ENCODE results near the gene AOPEP. TPM values are rescaled to one million over a fixed set of nuclear protein-coding genes. Genes with fewer than 3 reads are reported as not detected.

The AOPEP gene
- total RNA-seq, 1 experiment from 2014 or later = 15.0 TPM

DNA sequence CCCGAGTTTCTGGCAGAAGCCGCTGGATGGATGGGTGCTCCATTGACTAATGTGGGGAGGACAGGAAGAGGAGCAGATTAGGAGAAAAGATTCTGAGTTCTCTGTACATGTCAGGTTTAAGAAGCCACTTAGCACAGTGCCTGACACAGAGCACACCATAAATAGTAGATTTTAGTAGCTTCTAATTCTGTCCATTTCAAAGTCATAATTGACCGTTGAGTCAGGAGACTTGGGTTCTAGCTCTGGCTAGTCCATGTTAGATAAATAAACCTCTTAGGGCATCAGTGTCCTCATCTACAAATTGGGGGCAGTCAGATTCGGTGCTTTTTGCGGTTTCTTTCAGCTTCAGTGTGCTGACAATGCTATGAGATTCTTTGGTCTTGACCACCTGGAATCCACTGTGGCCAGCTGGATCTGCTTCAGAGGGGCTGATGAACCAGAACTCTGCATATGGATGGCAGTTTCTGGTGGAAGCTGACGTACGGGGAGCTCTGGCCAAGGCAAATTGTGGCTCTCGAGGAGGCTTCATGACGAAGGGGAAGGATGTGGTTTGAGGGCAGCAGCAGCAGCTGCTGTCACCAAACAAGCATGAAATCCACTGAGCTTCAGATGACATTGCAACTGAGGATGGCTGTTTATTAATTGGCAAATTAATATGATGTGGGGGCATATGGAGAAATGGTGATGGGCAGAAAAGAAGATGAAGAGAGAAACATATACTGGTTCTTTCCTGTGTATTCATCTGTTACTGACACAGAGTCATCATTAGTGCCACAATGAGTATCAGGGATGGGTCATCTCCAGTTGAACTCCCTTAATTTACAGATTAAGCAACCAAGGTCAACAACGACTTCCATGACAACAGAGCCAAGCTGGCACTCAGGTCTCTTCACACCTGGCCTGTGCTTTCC, 134.4 kb downstream of the AOPEP start:
- H3K56ac ChIP-seq (ENCODE audit: insufficient read length, low read depth, low read length) = no peak overlapping the region
- H3T11ph ChIP-seq (ENCODE audit: low read length) = no peak overlapping the region
- H3K23me2 ChIP-seq (ENCODE audit: insufficient read length, low read depth, low read length, poor library complexity, severe bottlenecking) = no peaks in the 10 kb centered on the region
- TF ChIP-seq, protein P1, sequence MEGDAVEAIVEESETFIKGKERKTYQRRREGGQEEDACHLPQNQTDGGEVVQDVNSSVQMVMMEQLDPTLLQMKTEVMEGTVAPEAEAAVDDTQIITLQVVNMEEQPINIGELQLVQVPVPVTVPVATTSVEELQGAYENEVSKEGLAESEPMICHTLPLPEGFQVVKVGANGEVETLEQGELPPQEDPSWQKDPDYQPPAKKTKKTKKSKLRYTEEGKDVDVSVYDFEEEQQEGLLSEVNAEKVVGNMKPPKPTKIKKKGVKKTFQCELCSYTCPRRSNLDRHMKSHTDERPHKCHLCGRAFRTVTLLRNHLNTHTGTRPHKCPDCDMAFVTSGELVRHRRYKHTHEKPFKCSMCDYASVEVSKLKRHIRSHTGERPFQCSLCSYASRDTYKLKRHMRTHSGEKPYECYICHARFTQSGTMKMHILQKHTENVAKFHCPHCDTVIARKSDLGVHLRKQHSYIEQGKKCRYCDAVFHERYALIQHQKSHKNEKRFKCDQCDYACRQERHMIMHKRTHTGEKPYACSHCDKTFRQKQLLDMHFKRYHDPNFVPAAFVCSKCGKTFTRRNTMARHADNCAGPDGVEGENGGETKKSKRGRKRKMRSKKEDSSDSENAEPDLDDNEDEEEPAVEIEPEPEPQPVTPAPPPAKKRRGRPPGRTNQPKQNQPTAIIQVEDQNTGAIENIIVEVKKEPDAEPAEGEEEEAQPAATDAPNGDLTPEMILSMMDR (conservative IDR thresholded peaks at IDR 0.05) = no peak
- no peak overlapping the region for H2BK12ac ChIP-seq (ENCODE audit: insufficient read length, low read depth, low read length)
- no peaks in the 10 kb centered on the region for H3K79me2 ChIP-seq (ENCODE audit: insufficient read depth, low read length)
- DNase-seq = no peak
- H4K91ac ChIP-seq (ENCODE audit: insufficient read length, low read depth, low read length) = no peak overlapping the region
- H2AK5ac ChIP-seq (ENCODE audit: insufficient read length, low read length) = no peak overlapping the region
- H2BK20ac ChIP-seq (ENCODE audit: low read depth, low read length, poor library complexity, severe bottlenecking) = no peak overlapping the region
- H3K4ac ChIP-seq (ENCODE audit: low read depth, low read length) = no peak overlapping the region
- H2BK15ac ChIP-seq (ENCODE audit: low read depth, low read length) = no peak overlapping the region
- Mint-ChIP-seq H3K27me3 (ENCODE audit: low read depth) (no peaks in the 10 kb centered on the region), H3K27ac (peak overlapping the region in 2 of 3 experiments; percentile 13 to 20; a peak in 1 of 7 replicates), H3K36me3 (ENCODE audit: insufficient read depth in 1 of 3, low read depth in 3 of 3) (peaks cover 0 to 8% (median 5%) of the 10 kb centered on the region in 3 experiments; a peak in 3 of 7 replicates), H3K4me3 (no peak overlapping the region), H3K4me1 (peaks cover 8 to 14% of the 10 kb centered on the region in 2 experiments), H3K9me3 (no peaks in the 10 kb centered on the region)
- no peaks in the 10 kb centered on the region for H4K20me1 ChIP-seq (ENCODE audit: control insufficient read depth, insufficient read depth, insufficient read length)
- no peak overlapping the region; the same call in 1 of the 2 replicates for H3K14ac ChIP-seq (ENCODE audit: insufficient read depth, low read length)
- no peak overlapping the region for H3K23ac ChIP-seq (ENCODE audit: insufficient read length, low read depth, low read length)
- peaks cover 3% of the 10 kb centered on the region for H3K4me1 ChIP-seq (ENCODE audit: insufficient read depth, low read length)
- no peaks in the 10 kb centered on the region for H3K79me1 ChIP-seq (ENCODE audit: insufficient read depth, low read depth, low read length, poor library complexity, severe bottlenecking)
- no peak overlapping the region for H3K4me2 ChIP-seq (ENCODE audit: insufficient read depth, insufficient read length, low read length)
- no peaks in the 10 kb centered on the region for H3K9me3 ChIP-seq (ENCODE audit: control insufficient read depth, low read depth, low read length)
- no peak overlapping the region for H2BK5ac ChIP-seq (ENCODE audit: insufficient read length, low read length)
- no peak overlapping the region for H3K27ac ChIP-seq (ENCODE audit: insufficient read length, low read depth, low read length)
- no peak overlapping the region for H3K9ac ChIP-seq (ENCODE audit: extremely low read depth, insufficient read length, low read length)
- no peak overlapping the region for H2AFZ ChIP-seq (ENCODE audit: low read length)
- H2BK120ac ChIP-seq (ENCODE audit: low read depth, low read length, poor library complexity, severe bottlenecking) = no peak overlapping the region
- no peaks in the 10 kb centered on the region for H3K27me3 ChIP-seq (ENCODE audit: insufficient read depth, low read length)
- H3K18ac ChIP-seq (ENCODE audit: insufficient read length, low read depth, low read length) = no peak overlapping the region
- H4K8ac ChIP-seq (replicated peaks; ENCODE audit: insufficient read length, low read depth, low read length) = no peak overlapping the region
- WGBS (ENCODE audit: extremely low coverage, insufficient read length, low lambda C conversion rate) = no CpG with 5 or more reads among the region's 10 CpGs
- H4K5ac ChIP-seq (ENCODE audit: insufficient read length, low read depth, low read length) = no peak overlapping the region
